Esophagus muscularis mucosa (tissue), 4 donors: ENCODE results near the gene FKBP2. TPM values are rescaled to one million over a fixed set of nuclear protein-coding genes. Genes with fewer than 3 reads are reported as not detected.

ENCODE experiments used
- DNase-seq: peaks from one replicate; pipeline ENCODE4 v3.0.0-alpha.2; 2017; ENCODE audit errors: extremely low spot score
- H3K27ac ChIP-seq, 4 donors: fragments of 200-600 bp; sonication (generic); replicated peaks in 1 of 4; 1 replicate in 3 of 4; 2 replicates in 1 of 4; pipeline ENCODE4 v1.5.1; 2016 to 2019; ENCODE audit warnings: mild to moderate bottlenecking in 1 of 4
- H3K27me3 ChIP-seq, 4 donors: fragments of 200-600 bp; sonication (generic); one replicate each; pipeline versions ENCODE4 v1.5.1 to v1.6.0; 2016 to 2019
- H3K36me3 ChIP-seq, 4 donors: fragments of 200-600 bp; sonication (generic); one replicate each; pipeline ENCODE4 v1.5.1; 2016 to 2019
- H3K4me1 ChIP-seq, 4 donors: fragments of 200-600 bp; sonication (generic); one replicate each; pipeline ENCODE4 v1.5.1; 2016 to 2019
- H3K4me3 ChIP-seq, 4 donors: fragments of 200-600 bp; sonication (generic); 1 replicate in 2 of 4; 2 replicates in 2 of 4; pipeline ENCODE4 v1.5.1; 2016 to 2019; ENCODE audit warnings: mild to moderate bottlenecking in 4 of 4, moderate library complexity in 1 of 4
- H3K9me3 ChIP-seq, 4 donors: fragments of 200-600 bp; sonication (generic); 1 replicate in 3 of 4; 2 replicates in 1 of 4; pipeline ENCODE4 v1.5.1; 2016 to 2019
- EP300 ChIP-seq: sonication (generic); formaldehyde crosslinking; IDR thresholded peaks from one replicate; pipeline ENCODE4 v1.6.1; 2017; ENCODE audit warnings: antibody characterized with exemption
- POLR2A ChIP-seq: fragments of 450-650 bp; IDR thresholded peaks from one replicate; pipeline ENCODE4 v1.6.1; 2017; ENCODE audit warnings: antibody characterized with exemption, moderate library complexity, mild to moderate bottlenecking, low read depth
- POLR2AphosphoS5 ChIP-seq, 2 donors: sonication (generic); formaldehyde crosslinking; IDR thresholded peaks; one replicate each; pipeline ENCODE4 v1.6.1; 2017; ENCODE audit warnings: antibody characterized with exemption in 2 of 2
- WGBS: methylation state at CpG from one replicate; pipeline ENCODE4 v1.1.5; 2018; 5-methylcytosine and 5-hydroxymethylcytosine counted together
- intact Hi-C: fragments of 100-400 bp; cut with DNase I; formaldehyde crosslinking; loops from one replicate; pipeline ENCODE4 v1.15.1; 2023
- total RNA-seq, 4 donors: library from RNA; depleted of rRNA; stranded (reverse); fragments of >200 nt; gene quantifications; one replicate each; pipeline versions ENCODE4 v1.1.0 to v1.2.1, GENCODE V29; 2016
- TF ChIP-seq, protein P1 (sequence below), 3 experiments: fragments of 200-600 bp in 2 of 3; fragments of 450-650 bp in 1 of 3; sonication (generic) in 2 of 3; IDR thresholded peaks; one replicate each; pipeline ENCODE4 v1.5.1; 2017 to 2019; ENCODE audit warnings: antibody characterized with exemption in 3 of 3, mild to moderate bottlenecking in 2 of 3, moderate library complexity in 1 of 3

FKBP2 gene
- total RNA-seq, 4 donors from 2014 or later = 49.0 to 87.8 (median 65.5) TPM

- 95% methylated on average over 6 of the region's 6 CpGs for WGBS
- intact Hi-C loops = no loop called here
- no peaks in the 10 kb centered on the region for H3K9me3 ChIP-seq
- no peak overlapping the region for H3K27ac ChIP-seq
- peaks cover 0 to 27% (median 23%) of the 10 kb centered on the region in 4 donors for H3K36me3 ChIP-seq
- TF ChIP-seq POLR2A (no peak), EP300 (no peak), POLR2AphosphoS5 (IDR thresholded peaks at IDR 0.05) (no peak)
- TF ChIP-seq, protein P1, sequence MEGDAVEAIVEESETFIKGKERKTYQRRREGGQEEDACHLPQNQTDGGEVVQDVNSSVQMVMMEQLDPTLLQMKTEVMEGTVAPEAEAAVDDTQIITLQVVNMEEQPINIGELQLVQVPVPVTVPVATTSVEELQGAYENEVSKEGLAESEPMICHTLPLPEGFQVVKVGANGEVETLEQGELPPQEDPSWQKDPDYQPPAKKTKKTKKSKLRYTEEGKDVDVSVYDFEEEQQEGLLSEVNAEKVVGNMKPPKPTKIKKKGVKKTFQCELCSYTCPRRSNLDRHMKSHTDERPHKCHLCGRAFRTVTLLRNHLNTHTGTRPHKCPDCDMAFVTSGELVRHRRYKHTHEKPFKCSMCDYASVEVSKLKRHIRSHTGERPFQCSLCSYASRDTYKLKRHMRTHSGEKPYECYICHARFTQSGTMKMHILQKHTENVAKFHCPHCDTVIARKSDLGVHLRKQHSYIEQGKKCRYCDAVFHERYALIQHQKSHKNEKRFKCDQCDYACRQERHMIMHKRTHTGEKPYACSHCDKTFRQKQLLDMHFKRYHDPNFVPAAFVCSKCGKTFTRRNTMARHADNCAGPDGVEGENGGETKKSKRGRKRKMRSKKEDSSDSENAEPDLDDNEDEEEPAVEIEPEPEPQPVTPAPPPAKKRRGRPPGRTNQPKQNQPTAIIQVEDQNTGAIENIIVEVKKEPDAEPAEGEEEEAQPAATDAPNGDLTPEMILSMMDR (IDR thresholded peaks at IDR 0.05) = no peak
- no peak overlapping the region for H3K4me3 ChIP-seq
- DNase-seq = no peak
- no peaks in the 10 kb centered on the region for H3K27me3 ChIP-seq
- no peaks in the 10 kb centered on the region for H3K4me1 ChIP-seq
Measured at GRCh38 chr11:64216879-64217278, 24.0 kb upstream of the FKBP2 start.

DNA sequence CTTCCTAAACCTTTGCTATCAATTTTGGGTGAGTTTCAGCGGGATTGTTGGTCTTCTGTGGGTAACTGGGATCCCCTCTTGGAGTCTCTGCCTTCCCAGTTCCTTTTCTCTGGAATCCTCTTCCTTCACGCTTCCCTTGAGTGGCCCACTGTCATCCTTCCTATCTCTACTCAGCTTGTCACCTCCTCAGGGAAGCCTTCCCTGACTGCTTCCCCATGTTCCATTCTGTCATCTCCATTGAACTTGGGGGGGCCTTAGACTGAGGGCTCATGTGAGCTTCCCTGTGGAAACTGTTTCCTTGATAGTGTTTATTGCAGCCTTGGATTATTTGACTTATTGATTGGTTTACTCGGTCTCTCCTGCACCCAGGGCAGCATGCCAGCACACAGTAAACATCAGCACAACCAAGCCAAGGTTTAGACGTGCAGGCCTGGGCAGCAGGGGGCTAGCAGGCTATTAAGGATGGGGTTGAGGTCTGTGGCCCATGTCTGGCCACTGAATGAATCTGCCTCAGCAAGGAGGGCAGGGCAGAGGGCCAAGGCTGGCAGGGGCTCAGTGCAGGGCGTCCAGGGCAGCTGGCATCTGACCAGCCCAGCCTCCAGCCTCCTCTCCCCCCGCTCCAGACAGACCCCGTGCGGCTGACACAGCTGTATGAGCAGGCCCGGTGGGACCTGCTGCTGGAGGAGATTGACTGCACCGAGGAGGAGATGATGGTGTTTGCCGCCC is 22.1 kb upstream of the FKBP2 start:
- Histone ChIP-seq H3K27me3 (no peaks in the 10 kb centered on the region), H3K36me3 (peaks cover 4 to 33% (median 26%) of the 10 kb centered on the region in 4 donors), H3K27ac (no peak overlapping the region), H3K4me3 (no peak overlapping the region), H3K4me1 (no peaks in the 10 kb centered on the region), H3K9me3 (no peaks in the 10 kb centered on the region)
- intact Hi-C loops = no loop called here
- TF ChIP-seq POLR2AphosphoS5 (IDR thresholded peaks at IDR 0.05) (no peak), EP300 (no peak)
- WGBS = 69% methylated on average over 9 of the region's 11 CpGs
- no peak for DNase-seq

DNA sequence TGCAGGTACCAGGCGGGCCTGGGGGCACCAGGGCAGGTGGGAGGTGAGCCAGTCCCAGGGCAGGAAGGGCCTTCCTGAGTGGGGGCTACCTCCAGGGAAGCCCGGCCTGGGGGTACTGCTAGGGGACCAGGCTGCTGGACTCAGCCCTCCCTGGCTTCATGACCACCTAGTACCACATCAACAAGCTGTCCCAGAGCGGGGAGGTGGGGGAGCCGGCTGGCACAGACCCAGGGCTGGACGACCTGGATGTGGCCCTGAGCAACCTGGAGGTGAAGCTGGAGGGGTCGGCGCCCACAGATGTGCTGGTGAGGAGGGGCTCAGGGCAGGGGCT is 21.6 kb upstream of the FKBP2 start:
- peaks cover 0 to 3% (median 0%) of the 10 kb centered on the region in 4 donors for H3K4me1 ChIP-seq
- no peaks in the 10 kb centered on the region for H3K9me3 ChIP-seq
- TF ChIP-seq EP300 (no peak), POLR2AphosphoS5 (IDR thresholded peaks at IDR 0.05) (no peak), POLR2A (no peak)
- TF ChIP-seq, protein P1 (IDR thresholded peaks at IDR 0.05) = no peak
- no peak overlapping the region for H3K27ac ChIP-seq
- 80% methylated on average over 1 of the region's 7 CpGs for WGBS
- intact Hi-C loops = no loop called here
- no peak for DNase-seq
- H3K4me3 ChIP-seq = no peak overlapping the region
- H3K36me3 ChIP-seq = peaks cover 4 to 39% (median 28%) of the 10 kb centered on the region in 4 donors
- no peaks in the 10 kb centered on the region for H3K27me3 ChIP-seq

DNA sequence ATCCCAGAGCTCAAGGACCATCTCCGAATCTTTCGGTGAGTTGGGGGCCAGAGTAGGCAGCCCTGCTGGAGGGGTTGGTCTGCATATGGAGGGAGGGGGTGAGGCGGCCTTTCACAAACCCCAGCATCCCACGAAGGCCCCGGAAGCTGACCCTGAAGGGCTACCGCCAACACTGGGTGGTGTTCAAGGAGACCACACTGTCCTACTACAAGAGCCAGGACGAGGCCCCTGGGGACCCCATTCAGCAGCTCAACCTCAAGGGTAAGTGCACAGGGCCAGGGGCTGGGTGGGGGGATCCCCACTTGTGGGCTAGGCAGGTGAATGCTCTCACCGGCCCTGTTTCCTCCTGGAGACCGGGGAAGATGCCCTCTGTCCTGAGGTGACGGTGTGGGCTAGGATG is 21.1 kb upstream of the FKBP2 start:
- Histone ChIP-seq H3K4me3 (no peak overlapping the region), H3K27me3 (no peaks in the 10 kb centered on the region), H3K36me3 (peaks cover 4 to 41% (median 29%) of the 10 kb centered on the region in 4 donors), H3K4me1 (peaks cover 0 to 8% (median 1%) of the 10 kb centered on the region in 4 donors), H3K27ac (no peak overlapping the region), H3K9me3 (no peaks in the 10 kb centered on the region)
- intact Hi-C loops = no loop called here
- no peak for TF ChIP-seq POLR2AphosphoS5 (IDR thresholded peaks at IDR 0.05)
- no peak for TF ChIP-seq POLR2A
- no peak for TF ChIP-seq EP300
- TF ChIP-seq, protein P1 (IDR thresholded peaks at IDR 0.05) = no peak
- no peak for DNase-seq
- 93% methylated on average over 5 of the region's 10 CpGs for WGBS

DNA sequence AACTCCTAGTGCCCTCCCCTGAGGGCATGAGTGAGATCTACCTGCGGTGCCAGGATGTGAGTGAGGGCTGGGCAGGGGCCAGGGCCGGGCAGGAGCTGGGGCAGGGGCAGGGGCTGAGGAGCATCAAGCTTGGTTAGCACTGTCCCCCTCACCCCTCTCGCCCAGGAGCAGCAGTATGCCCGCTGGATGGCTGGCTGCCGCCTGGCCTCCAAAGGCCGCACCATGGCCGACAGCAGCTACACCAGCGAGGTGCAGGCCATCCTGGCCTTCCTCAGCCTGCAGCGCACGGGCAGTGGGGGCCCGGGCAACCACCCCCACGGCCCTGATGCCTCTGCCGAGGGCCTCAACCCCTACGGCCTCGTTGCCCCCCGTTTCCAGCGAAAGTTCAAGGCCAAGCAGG is 20.6 kb upstream of the FKBP2 start:
- WGBS = 87% methylated on average over 6 of the region's 17 CpGs
- H3K27me3 ChIP-seq = no peaks in the 10 kb centered on the region
- TF ChIP-seq POLR2A (no peak), POLR2AphosphoS5 (IDR thresholded peaks at IDR 0.05) (no peak), EP300 (no peak)
- TF ChIP-seq, protein P1 (IDR thresholded peaks at IDR 0.05) = no peak
- intact Hi-C loops = no loop called here
- peaks cover 4 to 13% (median 7%) of the 10 kb centered on the region in 4 donors for H3K4me1 ChIP-seq
- DNase-seq = no peak
- peaks cover 4 to 41% (median 29%) of the 10 kb centered on the region in 4 donors for H3K36me3 ChIP-seq
- H3K27ac ChIP-seq = no peak overlapping the region
- H3K4me3 ChIP-seq = no peak overlapping the region
- no peaks in the 10 kb centered on the region for H3K9me3 ChIP-seq
